HG03378 (cell line): ENCODE data around the gene DND1.
"Not testable (repeated sequence)": the region's sequence is repeated elsewhere in the genome, so short reads cannot be mapped to it uniquely, and the experiment has no call there.

ENCODE experiments used
- ATAC-seq: cut with Tn5 transposase; IDR thresholded peaks from one replicate; pipeline ENCODE4 v1.9.1; 2021; ENCODE audit warnings: mild to moderate bottlenecking, moderate library complexity; ENCODE audit not compliant: unreplicated experiment

Gene DND1

DNA sequence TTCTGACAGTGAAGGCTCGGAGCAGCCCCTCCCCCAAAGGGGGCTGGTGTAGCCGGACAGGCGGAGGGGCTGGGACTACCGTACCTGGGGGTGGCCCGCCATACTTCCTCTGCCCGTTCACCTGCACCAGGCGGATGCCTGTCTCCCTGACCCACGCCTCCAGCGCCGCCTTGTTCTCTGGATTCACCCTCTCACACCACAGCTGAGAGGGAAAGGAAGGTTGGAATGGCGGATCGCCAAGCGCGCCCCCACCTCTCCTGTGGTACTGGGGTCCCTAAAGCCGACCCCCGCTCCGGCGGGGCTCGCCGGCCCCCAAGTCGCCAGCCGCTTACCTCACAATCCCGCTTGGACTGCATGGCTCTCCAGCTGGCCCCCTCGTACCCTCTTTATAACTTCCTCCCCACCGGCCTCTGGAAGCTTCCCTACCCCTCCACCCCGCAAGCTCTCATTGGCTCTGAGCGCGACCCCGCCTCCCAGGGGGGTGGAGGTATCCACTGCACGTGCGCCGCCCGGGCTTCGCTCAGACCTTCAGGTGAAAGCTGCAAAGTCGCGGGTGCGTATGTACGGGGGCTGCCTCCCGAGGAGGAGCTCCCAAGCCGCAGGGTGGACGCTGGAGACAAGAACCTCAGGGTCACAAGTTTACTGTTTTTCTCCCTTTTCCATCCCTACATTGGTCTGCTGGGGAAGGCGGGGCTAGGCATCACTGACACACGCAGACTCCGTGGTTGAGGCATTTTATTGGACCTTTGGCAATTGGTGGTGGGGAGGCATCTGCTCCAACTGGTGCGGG, at the start of gene DND1:
TSS of gene DND1 (minus strand) at position 390 of the 790 bp plus-strand sequence. CDS start at position 356, 34 bp downstream.
- no peak for ATAC-seq

DNA sequence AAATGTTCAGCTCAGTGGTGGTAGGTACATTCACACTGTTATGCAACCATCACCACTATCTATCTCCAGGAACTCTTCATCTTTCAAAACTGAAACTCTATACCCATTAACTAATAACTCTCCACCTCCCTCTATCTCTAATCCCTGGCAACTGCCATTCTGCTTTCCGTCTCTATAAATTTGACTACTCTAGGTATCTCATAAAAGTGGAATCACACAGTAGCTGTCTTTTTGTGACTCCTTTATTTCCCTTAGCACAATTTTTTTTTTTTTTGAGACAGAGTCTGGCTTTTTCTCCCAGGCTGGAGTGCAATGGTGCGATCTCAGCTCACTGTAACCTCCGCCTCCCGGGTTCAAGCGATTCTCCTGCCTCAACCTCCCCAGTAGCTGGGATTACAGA, 48.0 kb upstream of the DND1 start:
- not testable (repeated sequence) for ATAC-seq

DNA sequence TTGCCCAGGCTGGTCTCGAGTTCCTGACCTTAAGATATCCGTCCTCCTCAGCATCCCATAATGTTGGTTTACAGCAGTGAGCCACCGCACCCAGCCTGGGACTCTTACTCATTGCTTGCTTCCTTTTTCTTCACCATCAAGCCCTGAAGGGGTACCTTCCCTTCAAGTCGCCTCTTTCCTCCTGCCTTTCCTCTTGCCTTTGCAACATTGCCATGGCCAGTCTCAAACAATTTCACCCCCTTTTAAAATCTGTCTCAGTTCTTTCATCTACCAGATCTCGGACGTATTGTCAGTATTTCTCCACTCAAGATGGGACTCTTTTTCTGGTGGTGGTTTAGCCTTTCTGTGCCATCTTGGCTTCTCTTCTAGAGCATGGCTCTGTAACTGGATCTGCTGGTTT, 47.4 kb upstream of the DND1 start:
- not testable (repeated sequence) for ATAC-seq

GRCh38 chr5:140718266-140718592, 44.9 kb upstream of the DND1 start:
- no peak for ATAC-seq

DNA sequence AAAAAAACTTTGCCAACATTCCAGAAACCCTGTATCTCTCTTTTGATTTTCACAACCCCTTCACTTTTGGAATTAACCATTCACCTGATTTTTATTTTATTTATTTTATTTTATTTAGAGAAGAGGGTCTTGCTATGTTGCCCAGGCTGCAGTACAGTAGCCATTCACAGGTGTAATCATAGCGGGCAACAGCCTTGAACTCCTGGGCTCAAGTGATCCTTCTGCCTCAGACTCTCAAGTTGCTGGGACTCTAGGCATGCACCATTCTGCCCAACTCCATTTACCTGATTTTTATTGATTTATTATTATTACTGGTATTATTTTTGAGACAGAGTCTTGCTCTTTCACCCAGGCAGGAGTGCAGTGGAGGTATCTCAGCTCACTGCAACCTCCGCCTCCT, 42.9 kb upstream of the DND1 start:
- not testable (repeated sequence) for ATAC-seq

DNA sequence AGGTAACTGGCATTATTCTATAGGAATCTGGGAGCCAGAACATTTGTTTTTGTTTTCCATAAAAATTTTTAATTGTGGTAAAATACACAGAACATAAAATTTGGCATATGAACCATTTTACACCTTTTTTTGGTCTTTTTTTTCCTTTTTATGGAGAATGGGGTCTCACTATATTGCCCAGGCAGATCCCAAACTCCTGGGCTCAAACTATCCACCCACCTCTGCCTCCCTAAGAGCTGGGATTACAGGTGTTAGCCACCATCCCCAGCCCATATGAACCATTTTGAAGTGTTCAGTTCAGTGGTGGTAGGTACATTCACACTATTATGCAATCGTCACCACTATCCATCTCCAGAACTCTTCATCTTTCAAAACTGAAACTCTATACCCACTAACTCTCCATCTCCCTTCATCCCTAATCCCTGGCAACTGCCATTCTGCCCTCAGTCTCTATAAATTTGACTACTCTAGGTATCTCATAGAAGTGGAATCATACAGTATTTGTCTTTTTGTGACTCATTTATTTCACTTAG, 40.3 kb upstream of the DND1 start:
- no peak for ATAC-seq

DNA sequence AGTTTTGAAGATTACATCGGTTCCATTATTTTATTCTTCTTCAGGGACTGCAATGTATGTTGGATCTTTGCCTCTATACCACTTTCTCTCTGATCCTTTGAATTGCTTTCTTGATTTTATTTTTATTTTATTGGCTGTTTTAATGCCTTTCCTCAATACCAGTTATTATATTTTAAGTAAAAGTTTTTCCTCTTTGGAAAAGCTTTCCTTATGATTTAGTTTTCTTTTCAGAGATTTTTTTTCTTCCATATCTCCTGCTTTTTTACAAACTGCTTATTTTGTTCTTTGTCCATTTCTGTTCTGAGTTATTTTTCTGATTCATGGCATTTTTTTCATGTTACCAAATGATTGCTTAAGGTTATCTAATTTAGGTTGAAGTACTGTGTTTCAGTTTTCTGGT, 38.4 kb upstream of the DND1 start:
- ATAC-seq: no peak

GRCh38 chr5:140710899-140711552, 37.6 kb upstream of the DND1 start:
- ATAC-seq: peak; percentile 87

GRCh38 chr5:140708787-140709186, 35.4 kb upstream of the DND1 start:
- ATAC-seq: not testable (repeated sequence)

GRCh38 chr5:140707812-140708211, 34.4 kb upstream of the DND1 start:
- no peak for ATAC-seq

DNA sequence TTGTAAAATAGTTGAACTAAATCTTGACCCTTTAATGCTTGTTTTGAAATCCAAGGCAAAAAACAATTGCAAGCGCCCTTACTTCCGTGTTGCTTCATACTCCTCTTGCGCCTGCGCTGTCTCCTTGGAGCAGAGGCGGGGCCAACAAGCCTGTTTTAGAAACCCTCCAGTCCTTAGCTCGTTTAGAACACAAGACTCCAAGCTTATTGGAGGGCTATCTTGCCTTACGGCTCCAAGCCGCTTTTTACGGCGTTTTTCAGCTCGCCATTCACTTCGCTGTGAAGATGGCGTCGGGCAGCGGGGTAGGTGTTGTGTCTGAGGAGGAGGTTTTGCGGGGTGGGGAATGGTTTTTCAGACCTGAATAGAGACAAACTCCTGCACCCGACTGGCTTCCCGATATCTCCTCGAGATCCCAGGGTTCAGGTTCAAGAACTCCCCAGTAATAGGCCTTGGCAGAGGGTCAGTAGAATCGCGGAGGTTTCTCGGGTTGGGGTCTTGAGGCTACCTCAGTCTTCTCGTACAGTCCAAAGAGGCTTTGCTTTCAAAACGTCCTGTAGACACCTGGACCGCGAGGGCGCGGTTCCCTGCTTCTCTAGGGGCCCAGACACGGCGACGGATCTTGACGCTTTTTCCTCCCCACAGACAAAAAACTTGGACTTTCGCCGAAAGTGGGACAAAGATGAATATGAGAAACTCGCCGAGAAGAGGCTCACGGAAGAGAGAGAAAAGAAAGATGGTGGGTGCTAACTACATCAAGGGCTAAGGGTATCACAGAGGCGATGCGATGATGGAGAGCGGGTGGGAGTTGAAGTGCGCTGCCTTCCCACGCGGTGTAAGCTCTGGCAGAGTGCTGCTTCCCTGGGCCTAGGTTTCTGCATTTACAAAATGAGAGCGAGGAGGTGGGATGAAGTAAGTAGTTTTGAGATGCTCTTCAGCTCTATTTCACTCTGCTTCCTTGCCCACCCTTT, 27.1 kb upstream of the DND1 start, which contains the start of gene ZMAT2:
TSS of gene ZMAT2 (plus strand) at position 271 of the 968 bp plus-strand sequence. CDS start at position 285, 14 bp downstream.
- ATAC-seq: peak; percentile 94

DNA sequence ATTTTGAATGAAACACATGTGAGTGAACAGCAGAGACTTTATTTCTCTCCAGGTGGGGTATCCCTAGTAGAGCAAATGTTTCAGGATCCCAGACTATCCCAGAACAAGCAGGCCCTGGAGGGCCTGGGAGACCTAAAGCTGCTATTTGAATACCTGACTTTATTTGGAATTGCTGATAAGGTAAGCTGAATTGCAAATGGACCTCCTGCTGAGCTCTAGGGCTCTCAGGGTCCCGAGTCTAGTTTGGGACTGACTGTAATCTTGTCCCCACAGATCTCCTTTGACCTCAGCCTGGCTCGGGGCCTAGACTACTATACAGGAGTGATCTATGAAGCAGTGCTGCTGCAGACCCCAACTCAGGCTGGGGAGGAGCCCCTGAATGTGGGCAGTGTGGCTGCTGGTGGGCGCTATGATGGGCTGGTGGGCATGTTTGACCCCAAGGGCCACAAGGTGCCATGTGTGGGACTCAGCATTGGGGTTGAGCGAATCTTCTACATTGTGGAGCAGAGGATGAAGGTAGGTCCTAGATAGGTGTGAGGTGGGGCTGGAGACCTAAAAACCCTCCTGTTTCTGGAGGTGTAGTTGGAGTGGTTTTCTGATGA, 23.6 kb upstream of the DND1 start:
- ATAC-seq: no peak

DNA sequence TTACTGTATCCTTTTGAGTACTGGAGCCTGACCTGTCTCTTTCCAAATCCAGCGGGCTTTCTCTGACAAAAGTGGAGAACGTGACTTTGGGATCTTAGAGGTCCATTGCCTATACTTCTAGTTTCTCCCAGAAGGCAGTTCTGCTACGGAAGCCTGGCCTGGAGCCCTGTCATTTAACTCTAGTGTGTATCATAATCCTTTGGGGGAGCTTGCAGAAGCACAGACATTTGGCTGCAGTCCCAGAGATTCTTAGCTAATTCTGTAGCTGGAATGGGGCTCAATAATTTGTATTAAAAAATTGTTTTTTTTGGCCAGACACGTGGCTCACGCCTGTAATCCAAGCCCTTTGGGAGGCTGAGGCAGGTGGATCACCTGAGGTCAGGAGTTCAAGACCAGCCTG, 20.9 kb upstream of the DND1 start:
- ATAC-seq: no peak

- peak; percentile 93 for ATAC-seq
Observed at GRCh38 chr5:140690941-140691924, 17.9 kb upstream of the DND1 start, which contains the start of the genes HARS1 and HARS2. HARS1 (minus strand) TSS chr5:140691370; CDS start chr5:140691304, 66 bp downstream. HARS2 (plus strand) TSS chr5:140691455; CDS start chr5:140691649, 194 bp downstream.

DNA sequence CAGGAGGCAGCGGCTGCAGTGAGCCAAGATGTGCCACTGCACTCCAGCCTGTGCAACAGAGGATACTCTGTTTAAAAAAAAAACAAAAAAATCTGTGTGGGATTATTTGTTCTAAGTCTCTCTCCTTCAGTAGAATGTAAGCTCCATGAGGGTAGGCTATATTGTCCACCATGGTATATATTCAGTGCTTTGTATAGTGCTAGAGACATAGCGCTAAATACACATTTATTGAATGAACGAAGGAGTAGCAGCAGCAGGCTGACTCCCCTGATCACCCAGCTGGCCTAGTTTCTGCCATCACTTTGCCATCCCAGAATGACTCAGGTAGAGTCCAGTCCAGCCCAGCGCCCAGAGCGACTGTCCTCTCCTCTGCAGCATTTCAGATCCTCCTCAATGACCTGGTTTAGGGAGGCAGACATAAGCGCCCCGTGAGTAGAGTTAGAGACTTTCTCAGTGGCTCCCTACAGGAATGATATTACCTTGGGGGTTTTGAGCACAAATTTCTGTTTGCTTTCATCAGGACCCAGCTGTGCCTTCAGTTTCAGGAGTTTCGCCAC, 17.1 kb upstream of the DND1 start:
- ATAC-seq: no peak

GRCh38 chr5:140678993-140679392, 5.6 kb upstream of the DND1 start:
- no peak for ATAC-seq

GRCh38 chr5:140677947-140678346, 4.6 kb upstream of the DND1 start:
- peak; percentile 52 for ATAC-seq

DNA sequence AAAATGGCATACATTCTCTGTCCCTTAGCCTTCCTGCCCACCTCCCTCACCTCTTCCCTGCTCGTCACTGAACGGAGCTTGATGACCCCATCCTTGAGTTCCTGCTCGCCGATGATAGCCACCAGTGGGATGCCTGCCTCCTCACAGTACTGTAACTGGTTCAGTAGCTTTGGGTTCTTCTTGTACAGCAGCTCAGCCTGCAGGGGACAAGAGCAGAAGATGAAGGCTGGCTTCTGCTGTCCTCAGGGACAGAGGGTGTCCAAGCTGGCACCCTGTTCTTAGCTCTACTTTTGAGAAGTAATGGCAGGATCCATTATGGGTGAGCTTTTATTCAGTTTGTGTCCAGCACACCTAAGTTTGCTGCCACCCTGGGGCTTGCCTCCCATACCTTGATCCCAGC, 1.3 kb upstream of the DND1 start:
- ATAC-seq: no peak

DNA sequence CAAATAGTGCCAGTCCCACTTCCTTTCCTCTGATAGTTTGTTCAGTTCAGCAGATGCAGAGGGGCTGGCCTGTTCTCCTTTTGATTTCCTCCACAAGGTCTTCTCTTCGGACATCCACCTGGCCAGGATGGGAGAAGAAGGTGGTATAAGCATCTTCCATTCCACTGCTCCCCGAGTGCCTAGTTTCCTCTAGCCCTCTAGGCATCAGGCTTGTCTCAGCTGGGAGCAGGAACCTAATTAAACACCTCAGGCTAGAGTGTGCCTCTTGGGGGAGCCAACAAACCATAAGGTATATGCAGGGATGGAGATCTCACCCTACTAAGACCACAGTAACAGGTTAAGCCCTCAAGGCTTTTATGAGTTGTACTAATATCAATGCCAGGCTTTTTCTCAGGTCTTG, 835 bp upstream of the DND1 start:
- no peak for ATAC-seq
